Measurements from ENCODE around the gene DACT3.

The DACT3 gene

GRCh38 chr19:46648961-46649960 is 11.7 kb downstream of the DACT3 start:
- Histone ChIP-seq H3K9me2 (ENCODE audit: low read depth, low read length) (no peaks in the 10 kb centered on the region), H3K79me2 (ENCODE audit: insufficient read depth, low read length) (no peaks in the 10 kb centered on the region), H4K20me1 (ENCODE audit: insufficient read depth, low read length) (no peaks in the 10 kb centered on the region), H3K4me2 (ENCODE audit: low read length) (no peak overlapping the region), H3K36me3 (ENCODE audit: insufficient read depth, low read length) (no peaks in the 10 kb centered on the region), H3K27me3 (ENCODE audit: insufficient read depth, low read length) (no peaks in the 10 kb centered on the region; the same call in 1 of the 2 replicates), H2AFZ (ENCODE audit: low read length) (no peak overlapping the region), H3K4me1 (ENCODE audit: insufficient read depth, low read length, severe bottlenecking) (peaks cover 3% of the 10 kb centered on the region), H3K27ac (ENCODE audit: low read depth, low read length, poor library complexity, severe bottlenecking) (no peak overlapping the region), H3K4me3 (ENCODE audit: low read depth, low read length, poor library complexity, severe bottlenecking) (no peak overlapping the region), H3K9me3 (ENCODE audit: low read length) (no peaks in the 10 kb centered on the region), H3K9ac (ENCODE audit: low read length) (no peak overlapping the region), H3F3A (ENCODE audit: insufficient read depth, low read length) (no peaks in the 10 kb centered on the region)
- no peak for TF ChIP-seq EZH2 (IDR thresholded peaks at IDR 0.05; ENCODE audit: borderline replicate concordance, low read length)
- TF ChIP-seq, protein P1, sequence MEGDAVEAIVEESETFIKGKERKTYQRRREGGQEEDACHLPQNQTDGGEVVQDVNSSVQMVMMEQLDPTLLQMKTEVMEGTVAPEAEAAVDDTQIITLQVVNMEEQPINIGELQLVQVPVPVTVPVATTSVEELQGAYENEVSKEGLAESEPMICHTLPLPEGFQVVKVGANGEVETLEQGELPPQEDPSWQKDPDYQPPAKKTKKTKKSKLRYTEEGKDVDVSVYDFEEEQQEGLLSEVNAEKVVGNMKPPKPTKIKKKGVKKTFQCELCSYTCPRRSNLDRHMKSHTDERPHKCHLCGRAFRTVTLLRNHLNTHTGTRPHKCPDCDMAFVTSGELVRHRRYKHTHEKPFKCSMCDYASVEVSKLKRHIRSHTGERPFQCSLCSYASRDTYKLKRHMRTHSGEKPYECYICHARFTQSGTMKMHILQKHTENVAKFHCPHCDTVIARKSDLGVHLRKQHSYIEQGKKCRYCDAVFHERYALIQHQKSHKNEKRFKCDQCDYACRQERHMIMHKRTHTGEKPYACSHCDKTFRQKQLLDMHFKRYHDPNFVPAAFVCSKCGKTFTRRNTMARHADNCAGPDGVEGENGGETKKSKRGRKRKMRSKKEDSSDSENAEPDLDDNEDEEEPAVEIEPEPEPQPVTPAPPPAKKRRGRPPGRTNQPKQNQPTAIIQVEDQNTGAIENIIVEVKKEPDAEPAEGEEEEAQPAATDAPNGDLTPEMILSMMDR (IDR thresholded peaks at IDR 0.05; ENCODE audit: low read length): no peak

- H3K27me3 ChIP-seq (ENCODE audit: insufficient read depth, low read length): no peaks in the 10 kb centered on the region; the same call in 1 of the 2 replicates
- H3K4me3 ChIP-seq (ENCODE audit: low read depth, low read length, poor library complexity, severe bottlenecking): no peak overlapping the region
- no peaks in the 10 kb centered on the region for H3K36me3 ChIP-seq (ENCODE audit: insufficient read depth, low read length)
- H3K9ac ChIP-seq (ENCODE audit: low read length): no peak overlapping the region
- H3K27ac ChIP-seq (ENCODE audit: low read depth, low read length, poor library complexity, severe bottlenecking): no peak overlapping the region
- H3K9me2 ChIP-seq (ENCODE audit: low read depth, low read length): no peaks in the 10 kb centered on the region
- no peaks in the 10 kb centered on the region for H3K79me2 ChIP-seq (ENCODE audit: insufficient read depth, low read length)
- no peaks in the 10 kb centered on the region for H3F3A ChIP-seq (ENCODE audit: insufficient read depth, low read length)
- no peak overlapping the region for H2AFZ ChIP-seq (ENCODE audit: low read length)
- H4K20me1 ChIP-seq (ENCODE audit: insufficient read depth, low read length): no peaks in the 10 kb centered on the region
- H3K9me3 ChIP-seq (ENCODE audit: low read length): no peaks in the 10 kb centered on the region
- no peaks in the 10 kb centered on the region for H3K4me1 ChIP-seq (ENCODE audit: insufficient read depth, low read length, severe bottlenecking)
- H3K4me2 ChIP-seq (ENCODE audit: low read length): no peak overlapping the region
- TF ChIP-seq, protein P1 (IDR thresholded peaks at IDR 0.05; ENCODE audit: low read length): no peak
- TF ChIP-seq EZH2 (IDR thresholded peaks at IDR 0.05; ENCODE audit: borderline replicate concordance, low read length): no peak
Measured at GRCh38 chr19:46648060-46648960, 12.7 kb downstream of the DACT3 start.

GRCh38 chr19:46646402-46646801 is 14.6 kb downstream of the DACT3 start:
- H3K4me1 ChIP-seq (ENCODE audit: insufficient read depth, low read length, severe bottlenecking): no peaks in the 10 kb centered on the region
- no peaks in the 10 kb centered on the region for H3K36me3 ChIP-seq (ENCODE audit: insufficient read depth, low read length)
- H3K79me2 ChIP-seq (ENCODE audit: insufficient read depth, low read length): no peaks in the 10 kb centered on the region
- H3K9me3 ChIP-seq (ENCODE audit: low read length): no peaks in the 10 kb centered on the region
- no peak overlapping the region for H3K9ac ChIP-seq (ENCODE audit: low read length)
- no peak overlapping the region for H3K27ac ChIP-seq (ENCODE audit: low read depth, low read length, poor library complexity, severe bottlenecking)
- H2AFZ ChIP-seq (ENCODE audit: low read length): no peak overlapping the region
- H3K9me2 ChIP-seq (ENCODE audit: low read depth, low read length): no peaks in the 10 kb centered on the region
- no peaks in the 10 kb centered on the region for H4K20me1 ChIP-seq (ENCODE audit: insufficient read depth, low read length)
- H3F3A ChIP-seq (ENCODE audit: insufficient read depth, low read length): no peaks in the 10 kb centered on the region
- H3K4me3 ChIP-seq (ENCODE audit: low read depth, low read length, poor library complexity, severe bottlenecking): no peak overlapping the region
- H3K4me2 ChIP-seq (ENCODE audit: low read length): no peak overlapping the region
- no peaks in the 10 kb centered on the region for H3K27me3 ChIP-seq (ENCODE audit: insufficient read depth, low read length)
- no peak for TF ChIP-seq EZH2 (IDR thresholded peaks at IDR 0.05; ENCODE audit: borderline replicate concordance, low read length)
- TF ChIP-seq, protein P1 (IDR thresholded peaks at IDR 0.05; ENCODE audit: low read length): no peak
